GM12878 (cell line): Measurements from ENCODE around the gene TMEM266. TPM values are rescaled to one million over a fixed set of nuclear protein-coding genes. Genes with fewer than 3 reads are reported as not detected.

Source experiments
- ATAC-seq: fragments of 200-7000 bp; cut with Tn5 transposase; 3 replicates; pipeline ENCODE4 v1.9.1; 2020; ENCODE audit warnings: mild to moderate bottlenecking, moderate library complexity
- BruUV-seq: library from RNA; stranded (reverse); fragments of 400-500 nt; replicated peaks from 2 replicates; lab custom pipeline; 2021; lab: Mats Ljungman, UMichigan
- CTCF ChIA-PET: fragments of 300-600 bp; sonication (Branson Sonifier 250); formaldehyde crosslinking; extraction: SDS; loops from one replicate; lab custom pipeline; 2021; ENCODE audit warnings: inconsistent platforms; lab: Yijun Ruan, JAX
- POLR2A ChIA-PET: fragments of 350-600 bp; formaldehyde crosslinking; extraction: SDS; loops from one replicate; lab custom pipeline; 2021; ENCODE audit warnings: inconsistent platforms; lab: Charles Lee
- RAD21 ChIA-PET: fragments of 300-600 bp; sonication (Branson Sonifier 250); formaldehyde crosslinking; loops from one replicate; lab custom pipeline; 2023; ENCODE audit warnings: antibody characterized with exemption; ENCODE audit not compliant: unreplicated experiment; lab: Charles Lee
- SMC1A ChIA-PET: fragments of 300-600 bp; sonication (Branson Sonifier 250); formaldehyde crosslinking; loops from one replicate; lab custom pipeline; 2023; ENCODE audit not compliant: unreplicated experiment, uncharacterized antibody; lab: Charles Lee
- DNase-seq: peaks from one replicate; pipeline ENCODE4 v3.0.0-alpha.2; 2011; ENCODE audit warnings: low read depth, low spot score
- FAIRE-seq: peaks from 3 replicates; lab custom pipeline; 2011; peaks lifted over from hg19 to GRCh38; lab: Jason Lieb, UNC
- H2AFZ ChIP-seq: 2 replicates; pipeline ENCODE4 v1.6.0; 2011; ENCODE audit warnings: low read depth, low read length, control low read depth; ENCODE audit not compliant: control insufficient read depth
- H3K27ac ChIP-seq: 2 replicates; pipeline ENCODE4 v1.5.1; 2011; ENCODE audit warnings: control low read depth; ENCODE audit not compliant: control insufficient read depth, insufficient read depth
- H3K27me3 ChIP-seq, 2 experiments: replicated peaks in 1 of 2; 2 replicates each; pipeline versions ENCODE4 v1.6.0 to v1.6.1; 2011; ENCODE audit warnings: low read length in 1 of 2; ENCODE audit not compliant: control insufficient read depth in 2 of 2, insufficient read depth in 2 of 2
- H3K36me3 ChIP-seq, 2 experiments: 2 replicates each; pipeline ENCODE4 v1.5.1; 2011; ENCODE audit warnings: low read length in 1 of 2; ENCODE audit not compliant: control insufficient read depth in 2 of 2, insufficient read depth in 2 of 2
- H3K4me1 ChIP-seq: 2 replicates; pipeline ENCODE4 v1.6.1; 2011; ENCODE audit warnings: mild to moderate bottlenecking, low read length, moderate library complexity, mixed read lengths; ENCODE audit not compliant: control insufficient read depth, insufficient read depth
- H3K4me2 ChIP-seq: 2 replicates; pipeline ENCODE4 v1.6.0; 2011; ENCODE audit warnings: control low read depth; ENCODE audit not compliant: control insufficient read depth, insufficient read depth
- H3K4me3 ChIP-seq: fragments of 200-600 bp; sonication (generic); 2 replicates; pipeline ENCODE4 v1.5.1; 2016
- H3K79me2 ChIP-seq: 2 replicates; pipeline ENCODE4 v1.6.0; 2011; ENCODE audit warnings: low read length; ENCODE audit not compliant: control insufficient read depth, insufficient read depth
- H3K9ac ChIP-seq: 2 replicates; pipeline ENCODE4 v1.8.0; 2011; ENCODE audit warnings: low read length, control low read depth, mixed read lengths; ENCODE audit not compliant: control insufficient read depth, insufficient read depth
- H3K9me3 ChIP-seq: replicated peaks from 3 replicates; pipeline ENCODE4 v1.5.1; 2011; ENCODE audit warnings: mild to moderate bottlenecking, low read length; ENCODE audit not compliant: control insufficient read depth, insufficient read depth
- H4K20me1 ChIP-seq: 2 replicates; pipeline ENCODE4 v1.6.0; 2011; ENCODE audit not compliant: control insufficient read depth, insufficient read depth
- BACH1 ChIP-seq: fragments of 450-650 bp; IDR thresholded peaks from 2 replicates; pipeline ENCODE4 v1.6.1; 2017; ENCODE audit warnings: mild to moderate bottlenecking, borderline replicate concordance
- CBX5 ChIP-seq: sonication (generic); IDR thresholded peaks from 2 replicates; pipeline ENCODE4 v1.6.1; 2016; ENCODE audit warnings: low read depth, moderate library complexity, mild to moderate bottlenecking, inconsistent platforms
- DPF2 ChIP-seq: fragments of 450-650 bp; IDR thresholded peaks from 2 replicates; pipeline ENCODE4 v1.6.1; 2017; ENCODE audit warnings: mild to moderate bottlenecking
- EP300 ChIP-seq, 2 experiments: fragments of 150-350 bp in 1 of 2; IDR thresholded peaks; 2 replicates each; pipeline ENCODE4 v1.6.1; 2011 to 2012; ENCODE audit warnings: low read depth in 2 of 2, low read length in 2 of 2, borderline replicate concordance in 1 of 2, improper control_type of control experiment in 1 of 2, inconsistent platforms in 1 of 2; ENCODE audit not compliant: control insufficient read depth in 1 of 2
- FOXK2 ChIP-seq: fragments of 450-650 bp; IDR thresholded peaks from 2 replicates; pipeline ENCODE4 v1.6.1; 2017; ENCODE audit warnings: mild to moderate bottlenecking, moderate library complexity
- IKZF1 ChIP-seq: fragments of 450-650 bp; conservative IDR thresholded peaks from 2 replicates; pipeline ENCODE4 v1.6.1; 2017; ENCODE audit warnings: antibody characterized with exemption, mild to moderate bottlenecking
- IKZF2 ChIP-seq, 2 experiments: fragments of 450-650 bp; IDR thresholded peaks; 2 replicates each; pipeline ENCODE4 v1.6.1; 2017; ENCODE audit warnings: mild to moderate bottlenecking in 2 of 2, moderate library complexity in 2 of 2
- NFIC ChIP-seq: IDR thresholded peaks from 2 replicates; pipeline ENCODE4 v1.6.1; 2012; ENCODE audit warnings: low read depth, mild to moderate bottlenecking, inconsistent platforms, low read length, moderate library complexity
- RFX5 ChIP-seq: IDR thresholded peaks from 2 replicates; pipeline ENCODE4 v1.6.1; 2011; ENCODE audit warnings: low read depth, low read length, improper control_type of control experiment
- SRF ChIP-seq, 2 experiments: IDR thresholded peaks; 2 replicates each; pipeline ENCODE4 v1.6.1; 2011; ENCODE audit warnings: low read depth in 2 of 2, low read length in 2 of 2, mild to moderate bottlenecking in 1 of 2, moderate library complexity in 1 of 2
- TAF1 ChIP-seq: IDR thresholded peaks from 2 replicates; pipeline ENCODE4 v1.6.1; 2011; ENCODE audit warnings: mild to moderate bottlenecking, low read depth, low read length, borderline replicate concordance
- TCF12 ChIP-seq: IDR thresholded peaks from 2 replicates; pipeline ENCODE4 v1.6.1; 2011; ENCODE audit warnings: low read depth, mild to moderate bottlenecking, low read length
- ZBED1 ChIP-seq: IDR thresholded peaks from 2 replicates; pipeline ENCODE4 v1.6.1; 2016; ENCODE audit warnings: borderline replicate concordance
- ZNF207 ChIP-seq: fragments of 450-650 bp; IDR thresholded peaks from 2 replicates; pipeline ENCODE4 v1.6.1; 2014; ENCODE audit warnings: antibody characterized with exemption, mild to moderate bottlenecking, borderline replicate concordance
- WGBS: methylation state at CpG from one replicate; pipeline ENCODE4 v1.1.6; 2016; ENCODE audit warnings: low lambda C conversion rate; ENCODE audit not compliant: insufficient replicate concordance, insufficient coverage; ENCODE audit errors: missing lambda C conversion rate; 5-methylcytosine and 5-hydroxymethylcytosine counted together
- in situ Hi-C: fragments of 300-500 bp; cut with MboI; formaldehyde crosslinking; loops from 9 replicates; pipeline ENCODE4 v1.14.3; 2018; ENCODE audit warnings: mixed read lengths
- intact Hi-C: fragments of 100-400 bp; cut with micrococcal nuclease; formaldehyde crosslinking; loops from one replicate; pipeline ENCODE4 v1.14.2; 2022; ENCODE audit not compliant: unreplicated experiment
- polyA plus RNA-seq, 11 experiments: library from polyadenylated mRNA; depleted of rRNA in 4 of 11; unstranded in 6 of 11; stranded (reverse) in 5 of 11; fragments of >200 nt; fragmentation: Nextera tagmentation in 4 of 11; fragmentation: Illumina TruSeq in 1 of 11; extraction: Ambion mirVana in 4 of 11; extraction: Trizol in 1 of 11; gene quantifications; 1 replicate in 1 of 11; 2 replicates in 10 of 11; pipeline versions ENCODE4 v1.2.1 to v1.2.3, GENCODE V29; 2011 to 2016; ENCODE audit warnings: inconsistent platforms in 2 of 11, missing spikeins in 2 of 11, low read depth in 1 of 11
- total RNA-seq, 4 experiments: library from RNA; depleted of rRNA in 3 of 4; stranded (reverse); fragments of >200 nt in 3 of 4; fragmentation: Illumina TruSeq in 1 of 4; extraction: Trizol in 1 of 4; gene quantifications; 2 replicates each; pipeline versions ENCODE4 v1.2.1 to v1.2.3, GENCODE V29; 2013 to 2021
- TF ChIP-seq, protein P1 (sequence below): fragments of 450-650 bp; formaldehyde crosslinking; IDR thresholded peaks from 2 replicates; pipeline ENCODE4 v1.5.0; 2022; ENCODE audit warnings: mild to moderate bottlenecking, missing genetic modification characterization
- TF ChIP-seq, protein P2 (sequence below): fragments of 450-650 bp; IDR thresholded peaks from 2 replicates; pipeline ENCODE4 v1.6.1; 2014; ENCODE audit warnings: mild to moderate bottlenecking

TMEM266 gene
- total and polyA plus RNA-seq, 10 of the 15 experiments (the other 5 are each of a cell fraction or from before 2014, with no cell fraction given): 0.11 to 0.70 (median 0.39) TPM

DNA sequence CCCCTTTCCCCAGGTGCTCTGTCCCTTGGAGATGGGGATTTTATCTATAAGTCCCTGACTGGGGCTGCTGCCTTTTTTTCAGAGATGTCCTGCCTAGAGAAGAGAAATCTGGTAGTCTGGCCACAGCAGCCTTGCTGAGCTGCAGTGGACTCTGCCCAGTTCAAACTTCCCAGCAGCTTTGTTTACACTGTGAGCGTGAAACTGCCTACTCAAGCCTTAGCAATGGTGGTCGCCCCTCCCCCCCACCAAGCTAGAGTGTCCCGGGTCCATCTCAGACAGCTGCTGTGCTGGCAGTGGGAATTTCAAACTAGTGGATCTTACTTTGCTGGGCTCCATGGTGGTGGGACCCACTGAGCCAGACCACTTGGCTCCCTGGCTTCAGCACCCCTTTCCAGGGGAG is 38.9 kb downstream of the TMEM266 start:
- H3K79me2 ChIP-seq: no peaks in the 10 kb centered on the region
- H3K9me3 ChIP-seq: no peaks in the 10 kb centered on the region
- POLR2A ChIA-PET: no interaction called here
- no peak overlapping the region for H3K9ac ChIP-seq
- ATAC-seq: no peak
- in situ Hi-C loops: no loop called here
- TF ChIP-seq, protein P1, sequence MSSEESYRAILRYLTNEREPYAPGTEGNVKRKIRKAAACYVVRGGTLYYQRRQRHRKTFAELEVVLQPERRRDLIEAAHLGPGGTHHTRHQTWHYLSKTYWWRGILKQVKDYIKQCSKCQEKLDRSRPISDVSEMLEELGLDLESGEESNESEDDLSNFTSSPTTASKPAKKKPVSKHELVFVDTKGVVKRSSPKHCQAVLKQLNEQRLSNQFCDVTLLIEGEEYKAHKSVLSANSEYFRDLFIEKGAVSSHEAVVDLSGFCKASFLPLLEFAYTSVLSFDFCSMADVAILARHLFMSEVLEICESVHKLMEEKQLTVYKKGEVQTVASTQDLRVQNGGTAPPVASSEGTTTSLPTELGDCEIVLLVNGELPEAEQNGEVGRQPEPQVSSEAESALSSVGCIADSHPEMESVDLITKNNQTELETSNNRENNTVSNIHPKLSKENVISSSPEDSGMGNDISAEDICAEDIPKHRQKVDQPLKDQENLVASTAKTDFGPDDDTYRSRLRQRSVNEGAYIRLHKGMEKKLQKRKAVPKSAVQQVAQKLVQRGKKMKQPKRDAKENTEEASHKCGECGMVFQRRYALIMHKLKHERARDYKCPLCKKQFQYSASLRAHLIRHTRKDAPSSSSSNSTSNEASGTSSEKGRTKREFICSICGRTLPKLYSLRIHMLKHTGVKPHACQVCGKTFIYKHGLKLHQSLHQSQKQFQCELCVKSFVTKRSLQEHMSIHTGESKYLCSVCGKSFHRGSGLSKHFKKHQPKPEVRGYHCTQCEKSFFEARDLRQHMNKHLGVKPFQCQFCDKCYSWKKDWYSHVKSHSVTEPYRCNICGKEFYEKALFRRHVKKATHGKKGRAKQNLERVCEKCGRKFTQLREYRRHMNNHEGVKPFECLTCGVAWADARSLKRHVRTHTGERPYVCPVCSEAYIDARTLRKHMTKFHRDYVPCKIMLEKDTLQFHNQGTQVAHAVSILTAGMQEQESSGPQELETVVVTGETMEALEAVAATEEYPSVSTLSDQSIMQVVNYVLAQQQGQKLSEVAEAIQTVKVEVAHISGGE: no peak
- TF ChIP-seq RFX5 (no peak), TAF1 (no peak)
- SMC1A ChIA-PET: interaction anchor here (1.5 kb wide), 1 partner anchor 38 kb away, joined by 3 read pairs; no protein-coding TSS in a partner anchor
- no peak for FAIRE-seq
- RAD21 ChIA-PET: no interaction called here
- H3K4me2 ChIP-seq: no peak overlapping the region
- H2AFZ ChIP-seq: no peak overlapping the region
- H3K27ac ChIP-seq: no peak overlapping the region
- DNase-seq: no peak
- no peaks in the 10 kb centered on the region; a peak in 1 of 4 replicates for H3K27me3 ChIP-seq
- H3K36me3 ChIP-seq: no peaks in the 10 kb centered on the region
- WGBS: 38% methylated on average over 3 of the region's 3 CpGs
- no peak overlapping the region for H3K4me3 ChIP-seq
- intact Hi-C loops: no loop called here
- CTCF ChIA-PET: no interaction called here
- BruUV-seq: no TSS peak
- no peaks in the 10 kb centered on the region for H3K4me1 ChIP-seq
- no peaks in the 10 kb centered on the region for H4K20me1 ChIP-seq

DNA sequence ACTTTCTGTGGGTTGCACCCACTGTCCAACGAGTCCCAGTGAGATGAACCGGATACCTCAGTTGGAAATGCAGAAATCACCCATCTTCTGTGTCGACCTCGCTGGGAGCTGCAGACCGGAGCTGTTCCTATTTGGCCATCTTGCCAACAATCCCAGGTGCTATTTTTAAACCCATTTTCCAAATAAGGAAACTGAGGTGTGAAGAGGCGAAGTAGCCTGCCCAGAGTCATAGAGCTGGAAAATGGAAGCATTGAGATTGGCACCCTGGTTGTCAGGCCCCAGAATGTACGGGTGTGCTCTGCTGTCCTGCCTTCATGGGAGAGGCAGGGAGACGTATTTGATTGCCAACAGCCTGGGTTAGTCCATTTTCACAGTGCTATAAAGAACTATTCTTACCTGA is 39.6 kb downstream of the TMEM266 start:
- intact Hi-C loops: no loop called here
- H3K79me2 ChIP-seq: no peaks in the 10 kb centered on the region
- H3K36me3 ChIP-seq: no peaks in the 10 kb centered on the region
- ChIA-PET CTCF (no interaction called here), POLR2A (no interaction called here), SMC1A (interaction anchor here (1.5 kb wide), 1 partner anchor 39 kb away, joined by 3 read pairs; no protein-coding TSS in a partner anchor), RAD21 (no interaction called here)
- FAIRE-seq: no peak
- H3K9ac ChIP-seq: no peak overlapping the region
- H2AFZ ChIP-seq: no peak overlapping the region
- WGBS: 55% methylated on average over 7 of the region's 8 CpGs
- no peak overlapping the region for H3K27ac ChIP-seq
- no peaks in the 10 kb centered on the region; a peak in 1 of 4 replicates for H3K27me3 ChIP-seq
- no peaks in the 10 kb centered on the region for H3K9me3 ChIP-seq
- BruUV-seq: no TSS peak
- H3K4me2 ChIP-seq: no peak overlapping the region
- no peaks in the 10 kb centered on the region for H4K20me1 ChIP-seq
- in situ Hi-C loops: no loop called here
- DNase-seq: no peak
- H3K4me3 ChIP-seq: no peak overlapping the region
- H3K4me1 ChIP-seq: no peaks in the 10 kb centered on the region
- ATAC-seq: no peak
- TF ChIP-seq NFIC (no peak), EP300 (IDR thresholded peaks at IDR 0.05; ENCODE audit: borderline replicate concordance in 1 of 2, control insufficient read depth in 1 of 2, low read depth in 2 of 2, low read length in 2 of 2) (no peak), SRF (IDR thresholded peaks at IDR 0.05; ENCODE audit: low read depth in 2 of 2, low read length in 2 of 2) (no peak), IKZF1 (no peak), IKZF2 (IDR thresholded peaks at IDR 0.05) (no peak), ZBED1 (no peak), FOXK2 (no peak), ZNF207 (no peak), TCF12 (no peak), CBX5 (no peak), DPF2 (no peak), BACH1 (no peak)
- TF ChIP-seq, protein P2, sequence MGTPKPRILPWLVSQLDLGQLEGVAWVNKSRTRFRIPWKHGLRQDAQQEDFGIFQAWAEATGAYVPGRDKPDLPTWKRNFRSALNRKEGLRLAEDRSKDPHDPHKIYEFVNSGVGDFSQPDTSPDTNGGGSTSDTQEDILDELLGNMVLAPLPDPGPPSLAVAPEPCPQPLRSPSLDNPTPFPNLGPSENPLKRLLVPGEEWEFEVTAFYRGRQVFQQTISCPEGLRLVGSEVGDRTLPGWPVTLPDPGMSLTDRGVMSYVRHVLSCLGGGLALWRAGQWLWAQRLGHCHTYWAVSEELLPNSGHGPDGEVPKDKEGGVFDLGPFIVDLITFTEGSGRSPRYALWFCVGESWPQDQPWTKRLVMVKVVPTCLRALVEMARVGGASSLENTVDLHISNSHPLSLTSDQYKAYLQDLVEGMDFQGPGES: no peak
